GM12801 (cell line): Measurements from ENCODE around the gene WDFY4.

Source experiments
- TF ChIP-seq, protein P1 (sequence below): IDR thresholded peaks from one replicate; pipeline ENCODE4 v1.5.1; 2011; ENCODE audit warnings: control low read depth; ENCODE audit not compliant: insufficient read length; ENCODE audit errors: extremely low read depth

The WDFY4 gene

DNA sequence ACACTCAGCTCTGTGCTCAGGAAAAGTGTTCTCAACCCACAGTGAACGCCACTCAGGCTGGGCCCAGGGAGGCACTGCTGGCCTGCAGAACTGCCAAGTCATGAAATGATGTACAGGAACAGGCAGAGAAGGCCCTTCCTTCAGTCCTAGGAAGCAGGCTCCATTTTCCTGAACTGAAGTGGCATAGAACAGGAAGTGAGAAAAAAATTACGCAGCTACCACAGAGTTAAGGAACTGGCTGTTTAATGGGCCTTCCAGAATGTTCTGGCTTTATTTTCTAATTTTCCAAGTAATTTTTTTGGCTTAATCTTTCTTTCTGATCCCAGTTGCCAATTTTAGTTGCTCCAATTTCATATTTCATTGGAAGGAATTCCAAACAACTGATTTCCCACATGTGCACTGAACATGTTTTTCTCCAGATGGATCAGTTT lies 215.7 kb downstream of the WDFY4 start:
- TF ChIP-seq, protein P1, sequence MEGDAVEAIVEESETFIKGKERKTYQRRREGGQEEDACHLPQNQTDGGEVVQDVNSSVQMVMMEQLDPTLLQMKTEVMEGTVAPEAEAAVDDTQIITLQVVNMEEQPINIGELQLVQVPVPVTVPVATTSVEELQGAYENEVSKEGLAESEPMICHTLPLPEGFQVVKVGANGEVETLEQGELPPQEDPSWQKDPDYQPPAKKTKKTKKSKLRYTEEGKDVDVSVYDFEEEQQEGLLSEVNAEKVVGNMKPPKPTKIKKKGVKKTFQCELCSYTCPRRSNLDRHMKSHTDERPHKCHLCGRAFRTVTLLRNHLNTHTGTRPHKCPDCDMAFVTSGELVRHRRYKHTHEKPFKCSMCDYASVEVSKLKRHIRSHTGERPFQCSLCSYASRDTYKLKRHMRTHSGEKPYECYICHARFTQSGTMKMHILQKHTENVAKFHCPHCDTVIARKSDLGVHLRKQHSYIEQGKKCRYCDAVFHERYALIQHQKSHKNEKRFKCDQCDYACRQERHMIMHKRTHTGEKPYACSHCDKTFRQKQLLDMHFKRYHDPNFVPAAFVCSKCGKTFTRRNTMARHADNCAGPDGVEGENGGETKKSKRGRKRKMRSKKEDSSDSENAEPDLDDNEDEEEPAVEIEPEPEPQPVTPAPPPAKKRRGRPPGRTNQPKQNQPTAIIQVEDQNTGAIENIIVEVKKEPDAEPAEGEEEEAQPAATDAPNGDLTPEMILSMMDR, result no peak

GRCh38 chr10:48901319-48901718 lies 216.6 kb downstream of the WDFY4 start:
- TF ChIP-seq, protein P1, result no peak

DNA sequence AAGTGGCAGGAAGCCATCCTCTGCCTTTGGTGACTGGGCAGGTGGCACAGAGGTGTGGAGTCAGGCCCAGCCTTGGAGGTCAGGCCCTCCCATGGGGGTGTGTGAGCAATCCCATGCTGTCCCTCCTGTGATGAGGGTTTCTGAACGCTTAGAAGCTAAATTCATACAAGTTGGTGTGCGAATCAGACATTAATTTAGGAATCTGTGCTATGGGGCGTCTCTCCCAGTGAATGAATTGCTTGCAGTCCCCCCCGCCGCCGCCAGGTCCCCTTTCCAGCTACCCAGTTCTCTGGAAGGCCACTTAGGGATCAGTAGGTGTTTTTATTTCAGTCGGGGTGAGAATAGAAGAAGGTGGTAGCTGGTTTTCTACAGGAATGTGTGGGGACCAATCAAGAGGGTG lies 217.4 kb downstream of the WDFY4 start:
- TF ChIP-seq, protein P1, result no peak

DNA sequence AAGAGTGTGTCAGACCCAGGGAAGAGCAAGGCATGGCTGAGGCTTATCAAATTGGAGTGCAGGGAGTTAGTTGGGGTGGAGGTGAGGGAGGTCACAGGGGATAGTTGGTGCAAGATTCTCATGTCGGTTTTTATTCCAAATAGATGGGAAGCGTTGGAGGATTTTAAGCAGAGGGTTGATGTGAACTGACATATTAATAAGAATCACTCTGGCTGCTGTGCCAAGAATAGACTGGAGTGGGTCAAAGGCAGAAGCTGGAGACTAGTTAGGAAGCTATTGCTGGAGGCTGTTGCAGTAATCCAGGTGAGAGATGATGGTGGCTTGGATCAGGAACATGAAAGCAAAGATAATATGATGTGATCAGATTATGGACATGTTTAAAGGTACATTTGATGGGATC lies 218.5 kb downstream of the WDFY4 start:
- TF ChIP-seq, protein P1, result no peak

DNA sequence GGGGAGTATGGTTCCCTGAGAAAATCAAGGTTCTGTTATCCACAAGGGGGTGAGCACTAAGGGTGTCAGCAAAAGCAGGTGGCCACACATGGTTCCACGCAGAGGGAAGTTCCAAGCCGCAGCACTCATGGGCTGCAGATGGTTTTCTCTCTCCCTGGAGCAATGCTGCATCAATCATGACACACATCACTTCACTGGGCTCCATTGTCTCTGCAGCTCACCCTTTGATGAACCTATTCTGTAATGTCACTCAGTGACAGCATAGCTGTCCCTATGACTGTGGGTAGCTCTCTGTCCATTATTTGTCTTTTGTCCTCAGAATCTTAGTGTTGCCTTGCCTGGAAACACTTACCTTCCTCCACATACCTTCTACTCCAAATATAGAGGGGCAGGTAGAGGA lies 220.2 kb downstream of the WDFY4 start:
- TF ChIP-seq, protein P1, result no peak

DNA sequence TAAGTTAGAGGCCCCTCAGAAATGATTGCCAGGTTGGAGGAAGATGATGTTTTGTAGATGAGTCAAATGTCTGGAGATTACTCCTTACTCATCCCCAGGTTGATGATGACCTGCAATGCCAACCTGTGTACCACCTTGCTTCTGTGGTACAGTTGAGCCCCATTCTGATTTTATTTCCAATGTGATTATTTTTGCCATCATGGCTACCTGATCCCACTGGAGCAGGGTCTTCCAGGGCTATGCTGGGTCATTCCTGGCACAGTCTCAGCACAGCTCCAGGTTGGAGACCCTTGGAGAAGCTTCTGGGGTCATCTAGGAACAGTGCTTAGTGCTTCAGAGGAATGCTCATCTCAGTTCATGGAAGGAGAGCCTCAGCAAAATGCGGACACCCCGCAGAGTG lies 220.6 kb downstream of the WDFY4 start:
- TF ChIP-seq, protein P1, result no peak

- TF ChIP-seq, protein P1, result no peak
These were observed 222.2 kb downstream of the WDFY4 start for GRCh38 chr10:48906841-48907240.

GRCh38 chr10:48907730-48908129 lies 223.1 kb downstream of the WDFY4 start:
- TF ChIP-seq, protein P1, result no peak
